Testis (tissue), 2 donors: Measurements from ENCODE around the gene SCFD2.

Experiments used
- CTCF ChIP-seq, 3 experiments: fragments of 450-650 bp in 2 of 3; fragments of 200-600 bp in 1 of 3; sonication (generic) in 1 of 3; IDR thresholded peaks; one replicate each; pipeline ENCODE4 v1.5.1; 2016 to 2019; ENCODE audit warnings: antibody characterized with exemption in 3 of 3, mild to moderate bottlenecking in 2 of 3, moderate library complexity in 1 of 3
- POLR2A ChIP-seq: fragments of 450-650 bp; IDR thresholded peaks from one replicate; pipeline ENCODE4 v1.6.1; 2017; ENCODE audit warnings: antibody characterized with exemption, mild to moderate bottlenecking, moderate library complexity

GRCh38 chr4:53376900-53377299, 11.0 kb upstream of the SCFD2 start:
- TF ChIP-seq CTCF (IDR thresholded peaks at IDR 0.05) (no peak), POLR2A (no peak)
